Hair follicular keratinocyte (primary cell): ENCODE results near the gene DCP2. TPM values are rescaled to one million over a fixed set of nuclear protein-coding genes. Genes with fewer than 3 reads are reported as not detected.

ENCODE experiments used
- total RNA-seq: library from RNA; depleted of rRNA; stranded (reverse); fragments of >200 nt; gene quantifications from 2 replicates; pipeline ENCODE4 v1.2.3, GENCODE V29; 2015

DCP2 gene
- 13.8 and 24.9 TPM in 2 replicates for total RNA-seq

DNA sequence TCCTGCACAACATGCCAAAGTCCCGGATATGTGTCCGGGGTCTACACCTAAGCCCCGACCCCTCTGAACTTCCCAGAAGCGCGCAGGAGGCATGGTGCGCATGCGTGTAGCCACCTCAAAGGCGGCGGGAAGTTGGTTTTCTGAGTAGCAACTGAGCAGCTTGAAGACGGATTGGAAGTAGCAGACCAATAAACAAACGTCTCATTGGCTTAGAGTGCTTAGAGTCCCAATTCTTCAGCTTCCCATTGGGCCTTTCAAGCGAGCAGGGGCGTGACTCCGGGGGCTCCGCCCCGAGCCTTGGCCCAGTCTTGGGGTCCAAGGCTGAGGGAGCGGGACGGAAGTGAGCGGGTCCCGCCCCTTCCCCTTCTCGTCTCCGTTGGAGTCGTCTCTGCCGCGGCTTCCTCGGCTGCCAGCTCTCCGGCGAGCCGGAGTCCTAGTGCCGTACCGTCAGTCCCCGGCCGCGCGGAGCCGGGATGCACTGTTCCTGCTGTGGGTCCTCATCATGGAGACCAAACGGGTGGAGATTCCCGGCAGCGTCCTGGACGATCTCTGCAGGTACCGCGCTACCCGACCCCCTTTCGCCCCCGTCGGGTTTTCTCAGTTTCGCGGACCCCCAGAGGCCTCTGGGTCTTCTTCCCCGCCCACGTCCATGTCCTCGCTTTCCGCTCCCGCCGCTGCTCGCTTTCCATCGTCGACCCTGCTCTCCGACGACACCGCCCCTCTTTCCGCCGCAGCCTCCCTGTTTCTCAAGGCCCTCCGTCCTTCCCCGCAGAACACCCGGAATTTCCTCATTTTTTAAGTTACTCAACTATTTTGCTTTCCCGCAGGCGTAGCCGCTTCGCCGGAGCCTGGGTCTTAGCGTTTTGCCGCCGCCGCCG is at the start of gene DCP2:
Gene DCP2 (plus strand): TSS at position 367 of the 878 bp plus-strand sequence. CDS start 136 bp downstream, at position 503.

Other genes with a start within 250 kb of the DCP2 start
- gene APC, start 238.9 kb upstream of the DCP2 start, total RNA-seq = 27.3 and 28.9 TPM in 2 replicates
- gene SRP19, start 115.5 kb upstream of the DCP2 start, total RNA-seq = 39.5 and 87.1 TPM in 2 replicates
- gene REEP5, start 54.6 kb upstream of the DCP2 start, total RNA-seq = 50.9 and 57.7 TPM in 2 replicates